Measurements from ENCODE around the gene DENND6B.

Gene DENND6B

DNA sequence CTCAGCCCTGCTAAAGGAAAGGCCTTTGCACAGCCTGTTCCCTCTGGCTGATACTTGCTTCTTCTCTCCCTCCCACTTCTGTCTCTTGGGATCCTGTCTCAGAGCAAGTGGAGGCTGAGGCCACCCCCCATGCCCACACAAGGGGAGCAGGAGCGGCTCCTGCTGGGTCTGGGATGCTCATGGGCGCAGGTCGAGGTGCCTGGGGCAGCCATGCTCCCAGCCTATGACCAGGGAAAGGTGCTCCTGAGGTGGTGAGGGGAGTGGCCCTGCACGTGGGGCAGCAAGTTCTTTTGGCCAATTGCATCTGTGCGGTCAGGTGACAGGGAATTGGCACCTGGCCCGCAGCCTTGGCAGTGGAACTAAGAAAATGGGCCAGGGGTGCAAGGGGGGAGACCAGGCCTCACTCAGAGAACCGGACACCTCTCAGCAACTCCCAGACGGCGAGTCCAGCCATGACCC is 58.1 kb downstream of the DENND6B start:
- DNase-seq, result no peak

DNA sequence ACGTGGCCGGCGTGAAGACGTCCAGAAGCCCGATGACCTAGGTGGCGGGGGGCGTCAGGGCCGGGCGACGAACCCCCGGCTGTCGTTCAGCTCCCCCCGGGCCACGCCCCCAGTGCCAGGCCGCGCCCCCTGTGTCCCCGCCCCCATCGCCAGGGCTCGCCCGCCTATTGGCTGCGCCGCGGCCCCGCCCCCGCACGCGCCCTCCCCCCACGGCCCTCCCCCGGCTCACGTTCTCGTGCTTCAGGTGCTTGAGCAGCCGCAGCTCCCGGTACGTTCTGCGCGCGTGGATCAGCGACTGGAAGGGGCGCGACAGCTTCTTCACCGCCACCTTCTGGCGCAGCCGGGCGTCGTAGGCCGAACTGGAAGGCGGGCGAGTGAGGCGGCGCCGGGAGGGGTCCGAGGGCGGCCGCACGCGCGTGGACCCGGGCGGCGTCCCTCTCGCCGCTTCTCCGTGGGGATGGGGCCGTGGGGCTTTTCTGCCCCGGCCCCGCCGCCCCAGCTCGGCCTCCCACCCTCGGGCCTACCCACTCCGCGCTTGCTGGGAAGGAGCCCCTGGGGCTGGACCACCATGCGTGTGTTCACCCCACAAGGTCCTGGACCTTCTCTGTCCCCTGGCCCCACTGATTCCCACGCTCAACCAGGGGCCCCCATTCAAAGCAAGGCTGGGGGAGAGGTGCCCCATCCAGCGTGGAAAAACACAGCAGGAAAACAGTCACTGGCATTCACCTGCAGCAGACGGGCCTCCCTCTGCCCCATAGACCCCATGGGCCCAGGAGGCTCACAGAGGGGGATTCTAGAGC is 59.0 kb downstream of the DENND6B start:
- DNase-seq, result peak; percentile 40

DNA sequence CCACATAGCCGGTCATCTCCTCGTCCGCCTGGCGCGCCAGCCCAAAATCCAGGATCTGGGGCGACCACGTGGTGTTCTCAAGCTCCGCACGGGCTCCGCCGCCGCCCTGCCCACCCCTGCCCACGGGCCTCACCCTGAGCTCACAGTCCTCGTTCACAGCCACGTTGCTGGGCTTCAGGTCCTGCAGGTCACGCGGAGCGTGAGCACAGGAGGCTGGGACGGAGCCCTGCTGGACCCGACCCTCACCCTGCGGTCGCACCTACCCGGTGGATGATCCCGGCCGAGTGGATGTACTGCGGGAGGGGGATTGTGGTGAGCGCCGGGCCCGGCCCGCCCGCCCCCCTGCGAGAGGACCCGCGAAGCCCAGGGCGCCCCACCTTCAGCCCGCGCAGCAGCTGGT is 59.8 kb downstream of the DENND6B start:
- DNase-seq, result no peak

DNA sequence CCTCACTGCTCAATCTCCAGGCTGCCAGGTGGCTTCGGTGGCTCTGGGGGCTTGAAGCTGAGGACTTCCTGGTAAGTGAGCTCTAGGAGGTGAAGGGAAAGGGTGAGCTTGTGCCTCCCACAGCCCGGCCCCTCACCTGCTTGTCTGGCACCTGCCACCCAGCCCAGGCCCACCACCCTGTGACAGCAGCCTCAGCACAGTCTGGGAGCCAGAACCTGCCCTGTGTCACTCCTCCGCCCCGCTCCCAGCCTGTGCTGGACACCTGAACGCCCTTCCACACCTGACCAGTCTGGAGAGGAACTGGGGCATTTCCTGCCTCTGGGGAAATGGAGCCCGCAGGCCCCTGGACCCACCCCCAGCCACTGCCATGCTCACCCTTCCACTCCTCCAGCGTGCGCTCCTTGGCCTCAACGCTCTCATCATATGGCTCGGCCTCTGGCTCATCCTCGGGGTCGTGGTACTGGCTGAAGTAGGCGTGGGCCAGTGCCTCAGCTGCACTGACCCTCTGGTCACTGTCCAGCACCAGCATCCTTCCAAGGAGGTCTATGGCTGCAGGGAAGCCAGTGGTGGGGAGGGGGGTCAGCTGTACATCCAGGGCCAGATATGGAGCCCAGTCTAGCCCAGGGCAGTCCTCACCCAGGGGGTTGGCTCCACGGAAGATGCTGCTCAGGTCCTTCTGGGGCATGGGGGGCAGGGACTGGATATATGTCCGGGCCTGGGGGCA is 61.7 kb downstream of the DENND6B start:
- no peak for DNase-seq

DNA sequence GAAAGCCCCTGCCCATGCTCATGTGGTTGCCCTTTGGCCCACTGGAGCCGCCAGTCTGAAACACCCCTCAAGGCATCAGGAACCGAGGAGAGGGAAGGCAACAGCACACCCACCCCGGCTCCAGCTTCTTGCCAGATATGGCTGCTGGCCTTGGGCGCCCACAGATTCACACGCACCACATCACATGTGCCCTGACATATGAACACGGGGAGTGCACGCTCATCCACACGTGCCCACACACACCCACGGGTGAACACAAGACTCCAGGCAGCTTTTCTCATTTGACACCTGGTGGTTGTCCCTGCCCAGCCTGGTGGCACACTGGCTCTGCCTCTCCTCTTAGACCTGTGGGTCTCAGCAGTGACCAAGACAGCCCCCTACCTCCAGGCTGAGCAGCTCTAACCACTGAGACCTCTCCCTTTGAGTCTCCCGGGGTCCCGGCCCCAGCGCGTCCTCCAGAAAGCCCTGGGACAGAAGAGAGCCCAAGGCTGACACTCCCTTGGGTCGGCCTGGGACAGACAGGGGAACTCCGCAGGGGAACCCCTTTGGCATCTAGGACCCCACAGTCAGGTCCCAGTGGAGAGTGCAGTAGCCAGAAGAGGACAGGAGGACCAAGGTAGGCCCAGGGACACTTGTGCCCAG is 62.6 kb downstream of the DENND6B start:
- no peak for DNase-seq

DNA sequence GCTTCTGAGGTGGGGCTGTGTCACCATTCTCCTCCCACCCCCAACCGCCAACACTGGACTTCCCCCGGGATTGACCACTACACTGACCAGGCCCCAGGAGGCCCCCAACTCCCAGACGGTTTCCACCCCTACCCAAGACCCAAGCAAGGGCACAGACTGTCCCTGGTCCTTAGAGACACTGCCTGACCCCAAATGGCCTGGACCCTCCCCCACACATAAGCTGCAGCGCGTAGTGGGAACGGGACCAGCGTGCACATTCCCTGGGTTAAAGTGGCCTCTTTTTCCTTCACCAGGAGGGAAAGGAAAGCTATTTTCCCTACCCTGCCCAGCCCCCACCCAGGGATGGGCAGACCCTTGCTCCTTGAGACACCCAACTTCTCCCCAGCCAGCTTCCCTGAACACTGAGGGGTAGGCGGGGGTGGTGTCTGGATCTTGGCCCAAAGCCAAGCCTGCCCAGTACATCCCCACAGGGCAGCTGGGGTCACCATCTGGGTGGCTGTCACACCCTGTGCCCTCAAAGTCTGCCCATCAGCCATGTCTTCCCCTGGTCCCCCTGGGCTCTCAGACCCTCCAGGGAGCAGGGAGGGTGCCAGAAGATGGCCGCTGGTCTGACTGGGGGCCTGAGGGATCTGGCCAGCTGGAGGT is 63.7 kb downstream of the DENND6B start:
- DNase-seq, result no peak

DNA sequence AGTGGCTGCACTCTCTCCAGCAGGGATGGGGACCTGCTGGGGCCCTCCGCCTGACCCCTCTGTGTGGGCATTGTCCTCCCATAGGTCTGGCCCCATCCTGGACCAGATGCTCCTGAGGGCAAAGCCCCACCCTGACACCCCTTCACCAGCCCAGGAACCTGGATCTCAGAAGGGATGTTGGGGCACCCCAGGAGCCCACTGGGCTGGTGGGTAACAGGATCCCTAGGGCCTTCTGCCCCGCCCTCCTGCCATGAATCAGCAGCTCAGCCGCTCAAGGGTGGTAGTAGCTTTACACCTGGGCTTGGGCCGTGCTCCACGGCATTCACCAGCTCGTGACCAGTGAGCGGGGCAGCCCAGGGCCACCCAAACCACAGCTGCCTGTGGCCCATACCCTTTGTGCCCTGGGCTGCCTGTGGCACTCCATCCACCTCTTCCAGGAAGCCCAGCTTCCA is 64.3 kb downstream of the DENND6B start:
- no peak for DNase-seq

DNA sequence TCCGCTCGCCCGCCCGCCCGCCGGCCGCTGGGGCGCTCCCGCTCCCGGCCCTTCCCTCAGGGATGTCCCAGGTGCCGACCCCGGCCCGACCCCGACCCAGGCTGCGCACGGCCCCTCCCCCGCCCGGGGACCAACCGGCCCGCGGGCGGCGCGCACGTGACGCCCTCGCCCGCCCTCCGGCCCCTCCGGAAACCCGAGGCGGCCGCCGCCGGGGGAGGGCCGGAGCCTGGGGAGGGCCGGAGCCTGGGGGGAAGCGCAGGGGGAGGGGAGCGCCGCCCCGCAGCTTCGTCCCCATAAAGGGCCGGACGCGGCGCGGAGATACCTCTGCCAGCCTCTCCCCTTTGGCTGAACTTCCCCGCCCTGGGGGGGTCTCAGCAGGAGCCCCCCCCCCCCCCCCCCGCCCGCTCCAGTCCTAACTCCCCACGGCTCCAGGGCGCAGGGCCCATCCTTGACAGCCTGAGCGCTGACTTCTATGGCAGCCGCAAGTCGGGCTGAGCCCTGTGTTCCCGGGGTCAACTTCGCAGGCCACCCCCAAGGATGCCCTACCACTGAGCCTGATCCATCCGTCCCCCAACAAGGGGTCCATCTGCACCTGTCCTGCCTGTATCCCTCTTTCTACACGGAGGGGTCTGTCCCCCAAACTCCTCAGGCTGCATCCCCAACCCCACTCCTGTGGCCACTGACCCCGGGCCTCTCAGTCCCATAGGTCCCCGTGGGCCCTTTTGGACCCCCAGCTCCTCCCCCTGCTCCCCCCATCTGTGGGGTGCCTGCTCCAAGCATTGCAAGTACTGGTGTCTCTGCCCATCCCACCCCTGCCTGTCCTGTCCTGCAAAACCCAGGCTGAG is 65.0 kb downstream of the DENND6B start, which contains the start of gene MAPK12:
Gene MAPK12, minus strand, starts transcription at position 69 of the 845 bp plus-strand sequence. CDS start 174 bp downstream, outside the sequence.
- no peak for DNase-seq

DNA sequence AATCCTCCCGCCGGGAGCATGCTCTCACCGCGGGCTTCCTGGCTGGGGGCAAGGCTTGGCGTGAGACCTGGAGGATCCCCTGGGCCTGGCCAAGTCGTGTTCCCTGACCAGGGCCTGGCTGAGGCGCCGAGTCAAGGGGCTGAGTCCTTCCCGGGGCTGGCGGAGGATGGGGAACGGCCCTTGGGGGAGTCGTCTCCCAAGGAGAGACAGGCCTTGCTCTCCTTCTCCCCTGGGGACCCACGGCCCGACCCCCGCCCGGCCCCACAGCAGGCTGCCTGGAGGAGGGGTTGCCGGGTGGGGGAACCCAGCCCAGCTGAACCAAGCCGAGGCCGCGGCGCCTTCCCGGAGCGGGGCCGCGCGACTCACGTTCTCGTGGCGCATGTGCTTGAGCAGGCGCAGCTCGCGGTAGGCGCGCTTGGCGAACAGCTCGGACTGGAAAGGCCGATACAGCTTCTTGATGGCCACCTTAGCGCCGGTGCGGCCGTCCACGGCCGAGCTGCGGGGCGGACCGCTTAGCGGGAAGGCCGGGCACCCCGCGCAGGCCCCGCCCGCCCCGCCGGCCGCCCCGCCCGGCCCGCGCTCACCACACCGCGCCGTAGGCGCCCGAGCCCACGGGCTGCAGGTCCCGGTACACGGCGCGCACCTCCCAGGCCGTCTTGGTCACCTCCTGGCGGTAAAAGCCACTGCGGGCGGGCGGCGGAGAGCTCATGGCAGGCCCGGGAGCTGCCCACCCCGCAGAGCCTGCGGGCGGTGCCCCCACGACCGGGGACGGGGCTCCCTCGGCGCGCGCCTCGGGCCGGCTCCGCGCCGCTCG is 65.8 kb downstream of the DENND6B start:
- no peak for DNase-seq

DNA sequence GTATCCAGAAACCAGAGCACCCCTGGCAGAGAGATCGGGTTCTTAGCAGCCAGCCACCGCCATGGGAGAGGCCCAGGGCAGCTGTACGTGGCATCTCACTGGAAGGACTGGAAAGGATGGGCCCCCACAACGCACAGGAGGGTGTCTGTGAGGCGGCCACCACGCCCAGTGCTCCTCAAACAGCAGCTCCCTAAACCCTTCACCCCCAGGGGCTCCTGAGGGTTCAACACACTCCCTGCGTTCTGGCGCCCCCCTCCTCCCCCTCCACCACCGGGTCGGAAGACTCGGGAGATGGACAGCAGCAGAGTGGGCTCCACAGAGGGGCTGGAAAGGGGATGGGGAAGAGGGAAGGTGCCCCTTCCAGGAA is 66.4 kb downstream of the DENND6B start:
- no peak for DNase-seq

DNA sequence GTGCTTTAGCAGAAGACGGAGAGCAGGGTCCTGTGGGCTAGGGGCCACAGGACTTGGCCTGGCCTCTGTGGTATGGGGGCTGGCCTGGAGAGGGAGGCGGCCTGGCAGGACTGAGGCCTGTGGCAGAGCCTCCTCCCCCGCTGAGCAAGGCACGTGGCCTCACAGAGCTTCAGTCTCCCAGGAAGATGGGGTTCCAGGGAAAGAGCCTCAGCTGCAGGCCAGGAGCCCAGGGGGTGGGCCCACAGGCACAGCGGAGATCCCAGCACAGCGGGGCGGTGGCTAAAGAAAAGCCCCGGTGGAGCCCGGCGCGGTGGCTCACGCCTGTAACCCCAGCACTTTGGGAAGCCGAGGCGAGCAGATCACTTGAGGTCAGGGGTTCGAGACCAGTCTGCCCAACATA is 67.5 kb downstream of the DENND6B start:
- no peak for DNase-seq

All from CD4-positive, alpha-beta T cell treated with Interleukin-4 for 4 hours (primary cell).